A549 (cell line): Measurements from ENCODE around the gene C10orf67. TPM values are rescaled to one million over a fixed set of nuclear protein-coding genes. Genes with fewer than 3 reads are reported as not detected.

ENCODE experiments used
- ATAC-seq, 2 experiments: fragments of 200-7000 bp in 1 of 2; fragments of >200 bp in 1 of 2; cut with Nextera tagmentation in 1 of 2; cut with Tn5 transposase in 1 of 2; 3 replicates each; pipeline versions ENCODE4 v1.8.0 to v1.9.1; 2018 to 2020; ENCODE audit warnings: mild to moderate bottlenecking in 1 of 2, moderate library complexity in 1 of 2
- CTCF ChIA-PET: fragments of 300-600 bp; sonication (Branson Sonifier 250); formaldehyde crosslinking; extraction: SDS; loops from one replicate; lab custom pipeline; 2021; ENCODE audit warnings: antibody characterized with exemption, inconsistent platforms; lab: Yijun Ruan, JAX
- POLR2A ChIA-PET: fragments of 350-600 bp; formaldehyde crosslinking; extraction: SDS; loops from one replicate; lab custom pipeline; 2021; ENCODE audit warnings: antibody characterized with exemption, inconsistent platforms; lab: Yijun Ruan, JAX
- DNase-seq, 2 experiments: peaks; one replicate each; pipeline versions ENCODE4 v3.0.0 to v3.0.0-alpha.2; 2011 to 2016; ENCODE audit warnings: low read depth in 1 of 2, low spot score in 1 of 2
- FAIRE-seq: peaks from 2 replicates; lab custom pipeline; 2011; peaks lifted over from hg19 to GRCh38; lab: Jason Lieb, UNC
- H3K27ac ChIP-seq, 2 experiments: fragments of >200 bp; sonication (Bioruptor Twin); formaldehyde crosslinking; 3 replicates each; pipeline ENCODE4 v1.5.1; 2016 to 2017
- H3K4me1 ChIP-seq: fragments of >200 bp; sonication (Bioruptor Twin); formaldehyde crosslinking; 3 replicates; pipeline ENCODE4 v1.6.1; 2016
- H3K4me2 ChIP-seq: fragments of >200 bp; sonication (Bioruptor Twin); formaldehyde crosslinking; 3 replicates; pipeline ENCODE4 v1.6.1; 2016
- H3K4me3 ChIP-seq: fragments of >200 bp; sonication (Bioruptor Twin); formaldehyde crosslinking; 3 replicates; pipeline ENCODE4 v1.5.1; 2016
- H3K9me3 ChIP-seq: fragments of >200 bp; sonication (Bioruptor Twin); formaldehyde crosslinking; 3 replicates; pipeline ENCODE4 v1.6.1; 2016
- BCL3 ChIP-seq: fragments of >200 bp; sonication (Bioruptor Twin); formaldehyde crosslinking; IDR thresholded peaks from 3 replicates; pipeline ENCODE4 v1.6.1; 2016
- CBX8 ChIP-seq: fragments of 200-600 bp; sonication (generic); IDR thresholded peaks from 2 replicates; pipeline ENCODE4 v1.6.1; 2016
- FOSB ChIP-seq: fragments of 250-450 bp; sonication (Bioruptor Pico); IDR thresholded peaks from 2 replicates; pipeline ENCODE4 v1.5.0; 2020; ENCODE audit warnings: mild to moderate bottlenecking, moderate library complexity
- HDAC2 ChIP-seq: fragments of 200-600 bp; sonication (generic); IDR thresholded peaks from 2 replicates; pipeline ENCODE4 v1.6.1; 2016
- HOXA7 ChIP-seq: fragments of 250-450 bp; sonication (Bioruptor Pico); IDR thresholded peaks from 2 replicates; pipeline ENCODE4 v1.5.0; 2020; ENCODE audit warnings: mild to moderate bottlenecking, moderate library complexity
- HOXB13 ChIP-seq: fragments of 250-450 bp; sonication (Bioruptor Pico); IDR thresholded peaks from 2 replicates; pipeline ENCODE4 v1.5.0; 2020; ENCODE audit warnings: low read depth, mild to moderate bottlenecking, moderate library complexity
- KDM5A ChIP-seq: fragments of 200-600 bp; sonication (generic); IDR thresholded peaks from 2 replicates; pipeline ENCODE4 v1.6.1; 2016; ENCODE audit warnings: antibody characterized with exemption, mild to moderate bottlenecking
- MAZ ChIP-seq: fragments of 150-350 bp; IDR thresholded peaks from 2 replicates; pipeline ENCODE4 v1.6.1; 2014; ENCODE audit warnings: antibody characterized with exemption, low read depth, low read length, borderline replicate concordance
- MYC ChIP-seq: IDR thresholded peaks from 2 replicates; pipeline ENCODE4 v1.6.1; 2012; ENCODE audit warnings: mild to moderate bottlenecking, inconsistent platforms, low read length, improper control_type of control experiment, borderline replicate concordance
- NFE2L2 ChIP-seq: fragments of 150-350 bp; conservative IDR thresholded peaks from 2 replicates; pipeline ENCODE4 v1.6.1; 2014; ENCODE audit warnings: low read length
- NR3C1 ChIP-seq: fragments of >200 bp; sonication (Bioruptor Twin); formaldehyde crosslinking; IDR thresholded peaks from 3 replicates; pipeline ENCODE4 v1.6.1; 2017
- PBX3 ChIP-seq: IDR thresholded peaks from 2 replicates; pipeline ENCODE4 v1.6.1; 2012
- RAD21 ChIP-seq, 2 experiments: fragments of >200 bp in 1 of 2; sonication (Bioruptor Twin) in 1 of 2; formaldehyde crosslinking in 1 of 2; IDR thresholded peaks in 1 of 2; conservative IDR thresholded peaks in 1 of 2; 2 replicates in 1 of 2; 3 replicates in 1 of 2; pipeline ENCODE4 v1.6.1; 2012 to 2018; ENCODE audit warnings: inconsistent platforms in 1 of 2
- REST ChIP-seq: fragments of 200-600 bp; sonication (generic); IDR thresholded peaks from 2 replicates; pipeline ENCODE4 v1.6.1; 2016; ENCODE audit warnings: antibody characterized with exemption, mild to moderate bottlenecking, moderate library complexity
- SMC3 ChIP-seq: fragments of >200 bp; sonication (Bioruptor Twin); formaldehyde crosslinking; IDR thresholded peaks from 3 replicates; pipeline ENCODE4 v1.6.1; 2018; ENCODE audit warnings: inconsistent platforms
- SREBF2 ChIP-seq: fragments of 450-650 bp; IDR thresholded peaks from 2 replicates; pipeline ENCODE4 v1.6.1; 2014; ENCODE audit warnings: mild to moderate bottlenecking, moderate library complexity
- WGBS: methylation state at CpG from one replicate; pipeline ENCODE4 v1.1.6; 2017; ENCODE audit errors: missing lambda C conversion rate; 5-methylcytosine and 5-hydroxymethylcytosine counted together
- polyA plus RNA-seq, 4 experiments: library from polyadenylated mRNA; depleted of rRNA in 3 of 4; stranded (reverse); fragments of >200 nt; fragmentation: RNase III in 1 of 4; extraction: RNeasy Plus Mini Kit Qiagen cat#74134 plus additional on column Dnase treatment in 1 of 4; gene quantifications; 2 replicates in 3 of 4; 3 replicates in 1 of 4; pipeline ENCODE4 v1.2.3, GENCODE V29; 2011 to 2017
- TF ChIP-seq, protein P1 (sequence below): fragments of >200 bp; sonication (Bioruptor Twin); formaldehyde crosslinking; IDR thresholded peaks from 3 replicates; pipeline ENCODE4 v1.5.1; 2016
- TF ChIP-seq, protein P2 (sequence below): fragments of 450-650 bp; IDR thresholded peaks from 2 replicates; pipeline ENCODE4 v1.6.1; 2014; ENCODE audit warnings: antibody characterized with exemption

Gene C10orf67
- polyA plus RNA-seq, 2 of the 4 experiments (the other 2 are of a cell fraction) = 0.06 to 0.09 TPM

DNA sequence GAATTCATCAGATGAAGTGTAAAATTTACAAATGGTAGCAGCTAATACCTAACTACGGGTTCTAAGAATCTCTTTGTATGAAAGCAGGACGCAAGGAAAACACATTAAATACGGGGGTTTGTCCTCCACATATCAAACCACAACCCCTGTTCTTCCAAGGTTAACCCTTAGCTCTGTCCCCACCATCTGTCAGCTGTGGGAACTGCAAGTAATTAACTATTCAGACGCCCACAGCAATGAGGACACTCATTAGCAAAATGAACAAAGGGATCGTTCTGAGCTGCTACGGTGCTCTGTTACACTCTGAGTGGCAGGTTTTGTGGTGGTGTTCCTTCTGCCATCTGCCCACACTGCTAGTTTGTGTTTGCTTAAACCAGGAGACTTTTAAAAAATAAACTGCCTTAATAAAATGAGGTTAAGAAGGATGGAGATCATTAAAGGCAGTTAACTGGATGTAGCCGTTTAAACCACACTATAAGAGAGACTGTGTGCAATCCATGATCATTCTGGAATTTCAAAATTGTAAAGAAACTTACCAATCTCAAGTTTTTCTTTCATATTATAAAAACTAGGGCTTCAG lies 51.4 kb downstream of the C10orf67 start:
- H3K4me2 ChIP-seq = no peak overlapping the region
- CTCF ChIA-PET = interaction anchor here (0.6 to 5.7 kb wide), 18 partner anchors 8 to 417 kb away, joined by 3 to 78 read pairs (median 4); no protein-coding TSS in a partner anchor
- peak; percentile 77 to 86; a peak in 4 of 6 replicates for ATAC-seq
- TF ChIP-seq REST (no peak), CBX8 (no peak), NFE2L2 (no peak), RAD21 (conservative IDR thresholded peaks at IDR 0.05 in 1 of 2, IDR thresholded peaks at IDR 0.05 in 1 of 2) (peak; percentile 47 to 63; a peak in 4 of 5 replicates), SMC3 (peak; percentile 56)
- TF ChIP-seq, protein P1, sequence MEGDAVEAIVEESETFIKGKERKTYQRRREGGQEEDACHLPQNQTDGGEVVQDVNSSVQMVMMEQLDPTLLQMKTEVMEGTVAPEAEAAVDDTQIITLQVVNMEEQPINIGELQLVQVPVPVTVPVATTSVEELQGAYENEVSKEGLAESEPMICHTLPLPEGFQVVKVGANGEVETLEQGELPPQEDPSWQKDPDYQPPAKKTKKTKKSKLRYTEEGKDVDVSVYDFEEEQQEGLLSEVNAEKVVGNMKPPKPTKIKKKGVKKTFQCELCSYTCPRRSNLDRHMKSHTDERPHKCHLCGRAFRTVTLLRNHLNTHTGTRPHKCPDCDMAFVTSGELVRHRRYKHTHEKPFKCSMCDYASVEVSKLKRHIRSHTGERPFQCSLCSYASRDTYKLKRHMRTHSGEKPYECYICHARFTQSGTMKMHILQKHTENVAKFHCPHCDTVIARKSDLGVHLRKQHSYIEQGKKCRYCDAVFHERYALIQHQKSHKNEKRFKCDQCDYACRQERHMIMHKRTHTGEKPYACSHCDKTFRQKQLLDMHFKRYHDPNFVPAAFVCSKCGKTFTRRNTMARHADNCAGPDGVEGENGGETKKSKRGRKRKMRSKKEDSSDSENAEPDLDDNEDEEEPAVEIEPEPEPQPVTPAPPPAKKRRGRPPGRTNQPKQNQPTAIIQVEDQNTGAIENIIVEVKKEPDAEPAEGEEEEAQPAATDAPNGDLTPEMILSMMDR = peak; percentile 54
- no peak overlapping the region for H3K27ac ChIP-seq
- no peaks in the 10 kb centered on the region for H3K4me1 ChIP-seq
- no peaks in the 10 kb centered on the region for H3K9me3 ChIP-seq
- 3% methylated on average over 7 of the region's 7 CpGs for WGBS
- no peak for FAIRE-seq
- POLR2A ChIA-PET = no interaction called here
- DNase-seq = peak; percentile 10 to 44
- no peak overlapping the region for H3K4me3 ChIP-seq

DNA sequence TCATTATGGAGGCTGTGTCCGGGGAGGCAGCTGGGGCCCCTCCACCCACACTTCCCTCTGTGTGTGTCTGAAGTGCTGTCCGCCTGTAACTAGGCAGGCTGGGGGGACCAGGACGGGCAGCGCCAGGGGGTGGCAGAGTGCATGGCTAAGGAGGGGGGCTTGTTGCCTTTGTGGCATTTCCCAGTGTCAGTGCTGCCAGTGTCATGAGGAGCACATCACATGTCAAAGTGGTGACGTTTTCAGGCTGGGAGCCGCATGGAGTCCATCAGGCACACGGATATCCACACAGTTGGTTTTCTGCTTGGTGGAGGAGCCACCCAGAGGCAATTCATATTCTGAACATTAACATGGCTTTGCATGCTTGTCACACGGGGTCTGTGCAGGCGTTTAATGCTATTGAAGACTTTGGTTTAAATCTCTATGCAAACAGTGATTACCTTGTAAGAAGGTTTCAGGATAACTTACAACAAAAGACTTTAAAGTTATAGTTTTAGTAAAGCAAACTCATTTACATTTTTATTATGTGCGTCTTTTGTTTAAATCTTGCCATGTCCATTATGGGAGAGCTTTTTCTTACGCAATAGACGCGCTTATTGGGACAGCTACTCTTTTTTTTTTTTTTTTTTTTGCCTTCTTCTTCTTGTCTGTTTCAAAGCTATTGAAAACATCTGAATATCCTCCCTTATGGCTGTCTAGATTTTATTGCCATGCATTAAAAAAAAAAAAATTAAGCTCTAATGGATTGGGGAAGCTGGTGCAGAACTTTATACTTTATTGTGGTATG lies 52.9 kb downstream of the C10orf67 start:
- Histone ChIP-seq H3K4me2 (no peak overlapping the region), H3K9me3 (no peaks in the 10 kb centered on the region), H3K27ac (no peak overlapping the region), H3K4me3 (no peak overlapping the region), H3K4me1 (no peaks in the 10 kb centered on the region)
- ATAC-seq = peak in 1 of 2 experiments; percentile 33; a peak in 1 of 6 replicates
- 15% methylated on average over 11 of the region's 13 CpGs for WGBS
- POLR2A ChIA-PET = no interaction called here
- FAIRE-seq = no peak
- CTCF ChIA-PET = interaction anchor here (0.6 to 5.7 kb wide), 8 partner anchors 12 to 1212 kb away, joined by 3 to 78 read pairs (median 3); no protein-coding TSS in a partner anchor
- no peak for DNase-seq
- TF ChIP-seq, protein P2, sequence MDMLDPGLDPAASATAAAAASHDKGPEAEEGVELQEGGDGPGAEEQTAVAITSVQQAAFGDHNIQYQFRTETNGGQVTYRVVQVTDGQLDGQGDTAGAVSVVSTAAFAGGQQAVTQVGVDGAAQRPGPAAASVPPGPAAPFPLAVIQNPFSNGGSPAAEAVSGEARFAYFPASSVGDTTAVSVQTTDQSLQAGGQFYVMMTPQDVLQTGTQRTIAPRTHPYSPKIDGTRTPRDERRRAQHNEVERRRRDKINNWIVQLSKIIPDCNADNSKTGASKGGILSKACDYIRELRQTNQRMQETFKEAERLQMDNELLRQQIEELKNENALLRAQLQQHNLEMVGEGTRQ = no peak
- TF ChIP-seq PBX3 (no peak), MAZ (no peak), MYC (no peak), NR3C1 (no peak), FOSB (CRISPR knock-in tag) (no peak), CBX8 (no peak), HOXB13 (CRISPR knock-in tag) (no peak), BCL3 (no peak), HDAC2 (no peak), HOXA7 (CRISPR knock-in tag) (no peak), SREBF2 (no peak), KDM5A (no peak)
- TF ChIP-seq, protein P1 = no peak
- TF ChIP-seq, all 56 proteins: peak for 0
